Measurements from ENCODE around the gene PSG11.
"Not testable (repeated sequence)": the region's sequence is repeated elsewhere in the genome, so short reads cannot be mapped to it uniquely, and the experiment has no call there.

PSG11 gene

DNA sequence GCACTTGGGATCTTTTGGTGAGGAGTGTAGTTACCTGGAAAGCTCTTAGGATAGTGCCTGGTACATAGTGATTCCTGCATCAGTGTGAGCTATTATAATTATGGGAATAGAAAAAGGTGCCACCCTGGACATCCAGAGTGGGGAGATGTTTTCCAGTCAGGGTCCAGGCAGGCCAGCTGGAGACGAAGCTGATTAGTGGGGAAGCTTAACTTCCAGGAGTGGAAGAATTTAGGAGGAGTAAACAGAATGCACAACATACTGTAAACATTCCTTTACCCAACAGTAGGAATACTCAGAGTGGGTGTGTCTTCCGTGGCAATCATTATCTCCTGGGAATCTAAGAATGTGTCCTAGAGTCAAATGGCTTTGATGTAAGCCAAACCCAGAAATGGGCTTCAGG is 23.3 kb downstream of the PSG11 start:
- POLR2A ChIA-PET; CTCF ChIA-PET; DNase-seq (ENCODE audit: extremely low spot score): not testable (repeated sequence)

DNA sequence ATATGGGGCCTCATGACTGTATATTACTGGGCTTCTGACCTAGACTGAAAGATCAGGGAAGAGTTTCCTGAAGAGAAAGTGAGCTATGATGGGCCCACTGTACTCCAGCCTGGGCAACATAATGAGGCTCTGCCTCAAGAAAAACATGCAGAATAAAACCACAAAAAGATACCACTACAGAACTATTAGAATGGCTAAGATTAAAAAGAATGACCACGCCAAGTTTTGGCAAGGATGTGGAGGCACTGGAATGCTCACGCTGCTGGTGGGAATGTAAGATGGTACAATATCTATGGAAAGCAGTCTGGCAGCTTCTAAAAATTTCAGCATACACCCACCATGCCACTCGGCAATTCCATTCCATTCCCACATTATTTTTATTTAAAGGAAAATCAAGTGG is 30.1 kb downstream of the PSG11 start:
- DNase-seq (ENCODE audit: extremely low spot score); CTCF ChIA-PET; POLR2A ChIA-PET: not testable (repeated sequence)

DNA sequence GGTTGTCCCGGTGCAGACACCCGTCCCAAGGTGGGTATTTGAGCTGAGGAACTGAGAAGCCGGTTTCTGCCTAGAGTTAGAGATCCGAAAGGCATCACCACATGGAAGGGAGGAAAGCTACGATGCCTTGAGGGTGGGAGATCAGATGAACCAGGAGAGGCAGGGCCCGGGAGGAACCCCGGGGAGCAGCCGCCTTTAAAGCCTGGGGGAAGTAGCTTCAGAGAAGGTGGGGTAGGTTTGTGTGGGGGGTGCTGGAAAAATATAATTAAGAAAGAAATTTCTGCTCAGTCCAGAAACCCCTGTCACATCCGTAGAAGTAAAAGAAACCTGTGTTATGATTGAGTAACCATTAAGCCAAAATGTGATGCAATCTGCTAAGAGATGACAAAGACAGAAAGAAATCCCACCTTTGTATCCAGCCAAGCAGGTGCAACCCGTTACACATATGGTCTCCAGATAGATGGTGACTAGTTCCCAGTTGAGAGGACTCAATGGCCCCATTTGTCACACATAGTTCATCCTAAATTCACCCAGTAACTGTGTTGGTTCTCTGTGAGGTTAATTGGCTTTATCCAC is 34.2 kb downstream of the PSG11 start:
- POLR2A ChIA-PET, CTCF ChIA-PET: not testable (repeated sequence)

DNA sequence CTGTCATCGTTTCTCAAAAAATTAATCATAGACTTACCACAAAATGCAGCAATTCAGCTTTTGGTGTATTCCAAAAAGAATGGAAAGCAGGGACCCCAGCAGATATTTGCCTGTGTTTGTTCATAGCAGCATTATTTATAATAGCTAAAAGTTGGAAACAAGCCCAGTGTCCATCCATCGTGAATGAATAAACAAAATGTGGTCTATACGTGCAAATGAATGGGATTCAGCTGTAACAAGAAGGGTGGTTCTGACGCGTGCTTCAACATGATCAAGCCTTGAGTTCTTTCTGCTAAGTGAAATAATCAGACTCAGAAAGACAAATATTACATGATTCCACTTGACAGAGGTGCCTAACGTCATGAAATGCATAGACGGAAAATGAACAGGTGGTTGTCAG is 36.4 kb downstream of the PSG11 start:
- CTCF ChIA-PET, result no interaction called here
- POLR2A ChIA-PET, result no interaction called here

More for the DNA sequence above, 34.2 kb downstream of the PSG11 start:
- DNase-seq (ENCODE audit: extremely low spot score), result not testable (repeated sequence)

DNA sequence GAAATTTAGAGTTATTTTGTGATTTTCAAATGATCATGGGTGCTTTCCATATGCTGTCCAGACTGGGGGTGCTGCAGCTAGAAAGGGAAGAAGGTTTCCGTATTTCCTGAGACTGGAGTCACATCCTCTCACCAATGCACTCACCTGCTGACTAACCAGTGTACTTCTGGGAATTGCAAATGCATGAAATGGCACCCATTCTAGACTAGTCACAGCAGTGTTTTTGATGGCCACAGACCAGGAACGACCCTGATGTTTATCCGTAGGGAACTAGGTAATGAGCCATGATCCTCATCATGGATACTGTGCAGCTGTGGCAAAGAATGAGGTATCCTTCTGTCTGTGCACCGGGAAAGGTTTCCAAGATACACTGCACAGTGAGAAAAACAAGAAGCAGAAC is 37.1 kb downstream of the PSG11 start:
- CTCF ChIA-PET; POLR2A ChIA-PET; DNase-seq (ENCODE audit: extremely low spot score): not testable (repeated sequence)

More for the DNA sequence above, 36.4 kb downstream of the PSG11 start:
- no peak for DNase-seq (ENCODE audit: extremely low spot score)
- TF ChIP-seq, protein P1, sequence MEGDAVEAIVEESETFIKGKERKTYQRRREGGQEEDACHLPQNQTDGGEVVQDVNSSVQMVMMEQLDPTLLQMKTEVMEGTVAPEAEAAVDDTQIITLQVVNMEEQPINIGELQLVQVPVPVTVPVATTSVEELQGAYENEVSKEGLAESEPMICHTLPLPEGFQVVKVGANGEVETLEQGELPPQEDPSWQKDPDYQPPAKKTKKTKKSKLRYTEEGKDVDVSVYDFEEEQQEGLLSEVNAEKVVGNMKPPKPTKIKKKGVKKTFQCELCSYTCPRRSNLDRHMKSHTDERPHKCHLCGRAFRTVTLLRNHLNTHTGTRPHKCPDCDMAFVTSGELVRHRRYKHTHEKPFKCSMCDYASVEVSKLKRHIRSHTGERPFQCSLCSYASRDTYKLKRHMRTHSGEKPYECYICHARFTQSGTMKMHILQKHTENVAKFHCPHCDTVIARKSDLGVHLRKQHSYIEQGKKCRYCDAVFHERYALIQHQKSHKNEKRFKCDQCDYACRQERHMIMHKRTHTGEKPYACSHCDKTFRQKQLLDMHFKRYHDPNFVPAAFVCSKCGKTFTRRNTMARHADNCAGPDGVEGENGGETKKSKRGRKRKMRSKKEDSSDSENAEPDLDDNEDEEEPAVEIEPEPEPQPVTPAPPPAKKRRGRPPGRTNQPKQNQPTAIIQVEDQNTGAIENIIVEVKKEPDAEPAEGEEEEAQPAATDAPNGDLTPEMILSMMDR (IDR thresholded peaks at IDR 0.05; ENCODE audit: control extremely low read depth, extremely low read depth, low read depth, missing control alignments), result no peak

DNA sequence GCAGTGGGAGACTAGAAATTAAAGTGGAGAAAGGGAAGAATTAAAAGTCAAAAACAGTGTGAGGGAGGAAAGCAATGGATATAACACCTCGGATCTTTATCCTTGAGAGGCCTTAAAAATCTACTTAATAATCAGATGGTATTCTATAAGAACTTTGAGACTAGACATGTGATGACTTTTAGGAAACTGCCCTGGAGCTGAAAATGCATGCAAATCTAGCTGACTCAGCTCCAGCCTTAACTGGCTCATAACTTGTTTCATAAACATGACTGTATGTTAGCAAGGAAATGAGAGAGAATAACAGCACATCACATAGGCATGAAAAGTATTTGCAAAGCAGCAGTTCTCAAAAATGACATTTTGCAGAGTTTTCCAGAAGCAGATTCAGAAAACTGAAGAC is 38.1 kb downstream of the PSG11 start:
- DNase-seq (ENCODE audit: extremely low spot score); CTCF ChIA-PET; POLR2A ChIA-PET: not testable (repeated sequence)

DNA sequence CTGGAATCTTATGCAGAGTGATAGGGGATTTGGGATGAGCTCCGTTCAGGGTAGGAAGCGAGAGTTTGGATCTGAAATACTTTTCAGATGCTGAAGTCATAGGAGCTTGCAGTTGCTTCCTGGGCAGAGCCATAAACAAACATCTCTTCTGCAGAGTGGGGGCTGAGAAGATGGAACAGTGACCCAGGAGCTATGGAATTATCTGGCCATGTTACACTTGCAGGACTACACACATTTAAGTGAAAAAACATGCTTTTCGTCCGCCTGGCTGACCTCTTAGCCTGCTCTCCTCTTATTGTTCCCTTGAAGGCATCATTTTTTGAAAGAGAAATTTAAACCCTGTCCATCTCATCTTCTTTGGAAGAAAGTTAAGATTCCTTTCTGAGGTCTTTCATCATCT is 40.7 kb downstream of the PSG11 start:
- ChIA-PET POLR2A (no interaction called here), CTCF (no interaction called here)
- TF ChIP-seq, protein P1 (IDR thresholded peaks at IDR 0.05; ENCODE audit: control extremely low read depth, extremely low read depth, low read depth, missing control alignments), result no peak
- no peak for DNase-seq (ENCODE audit: extremely low spot score)

DNA sequence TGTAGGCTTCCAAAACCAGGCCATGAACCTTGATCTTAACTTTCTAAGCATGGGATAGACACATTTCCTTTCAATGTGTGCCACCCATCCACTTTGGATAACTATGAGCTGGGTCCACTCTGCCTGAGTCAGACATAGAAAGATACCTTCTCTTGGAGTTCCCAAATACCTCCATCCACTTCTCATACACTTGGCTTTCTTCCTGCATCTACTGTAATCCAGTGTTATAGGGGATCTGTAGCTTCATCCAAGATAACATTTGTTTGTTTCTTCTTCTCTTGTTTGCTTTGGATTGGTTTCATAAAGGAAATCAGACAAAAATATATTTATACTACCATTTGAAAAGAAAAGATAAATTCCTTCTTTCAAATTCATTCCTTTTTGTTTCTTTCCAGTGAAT is 44.2 kb downstream of the PSG11 start:
- CTCF ChIA-PET; DNase-seq (ENCODE audit: extremely low spot score); POLR2A ChIA-PET: not testable (repeated sequence)

DNA sequence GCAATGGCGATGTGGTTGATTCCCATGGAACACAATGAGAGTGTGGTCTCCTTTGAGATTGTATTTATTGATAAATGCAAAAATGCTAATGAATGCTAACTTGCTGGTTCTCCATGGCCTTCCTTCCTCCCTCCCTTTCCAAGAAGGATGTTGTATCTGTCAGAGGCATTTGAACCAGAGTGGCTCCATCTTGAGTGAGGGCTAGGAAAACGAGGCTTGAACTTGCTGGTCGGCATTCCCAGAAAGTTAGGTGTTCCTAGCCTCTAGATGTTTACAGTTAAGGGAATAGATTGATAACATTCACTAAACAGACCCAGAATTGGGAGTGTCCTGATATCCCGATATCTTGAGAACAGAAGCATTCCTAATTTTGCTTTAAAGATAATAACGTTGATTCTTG is 54.8 kb downstream of the PSG11 start:
- CTCF ChIA-PET; POLR2A ChIA-PET; DNase-seq (ENCODE audit: extremely low spot score): not testable (repeated sequence)

DNA sequence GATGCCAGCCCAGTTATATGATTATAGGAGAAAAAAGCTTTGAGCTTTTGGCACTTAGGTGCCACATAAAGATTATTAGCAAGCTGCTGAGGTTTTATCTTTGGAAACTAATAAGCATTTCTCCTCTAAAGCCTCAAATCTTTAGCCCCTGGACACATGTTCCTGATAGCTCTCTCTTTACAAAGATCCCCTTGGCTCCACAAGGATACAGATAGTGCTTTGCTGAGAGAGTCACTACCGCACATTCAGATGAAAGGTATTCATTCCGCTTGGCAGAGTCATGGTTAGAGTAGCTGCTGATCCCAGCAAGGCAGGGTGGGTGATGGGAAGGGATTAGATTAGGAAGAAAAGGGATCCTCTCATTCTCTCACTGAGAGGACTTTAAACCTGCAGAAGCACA is 61.1 kb downstream of the PSG11 start:
- DNase-seq (ENCODE audit: extremely low spot score), result no peak
- TF ChIP-seq, protein P1 (IDR thresholded peaks at IDR 0.05; ENCODE audit: control extremely low read depth, extremely low read depth, low read depth, missing control alignments), result no peak
- POLR2A ChIA-PET, result no interaction called here
- CTCF ChIA-PET, result no interaction called here

DNA sequence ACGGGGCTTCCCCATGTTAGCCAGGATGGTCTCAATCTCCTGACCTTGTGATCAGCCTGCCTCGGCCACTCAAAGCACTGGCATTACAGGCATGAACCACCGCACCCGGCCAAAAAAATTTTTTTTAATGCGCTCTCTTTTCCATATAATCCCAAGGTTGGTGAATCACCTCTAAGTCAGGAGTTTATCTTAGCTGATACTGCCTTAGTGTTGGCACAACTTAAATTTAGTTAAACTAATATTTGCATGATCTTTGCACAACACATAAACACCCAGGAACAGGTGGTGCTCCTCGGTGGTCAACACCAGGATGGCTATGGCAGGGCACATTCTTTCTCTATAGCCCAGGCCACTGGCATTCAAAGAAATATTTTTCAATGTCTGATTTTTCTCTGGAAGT is 65.2 kb downstream of the PSG11 start:
- TF ChIP-seq, protein P1 (IDR thresholded peaks at IDR 0.05; ENCODE audit: control extremely low read depth, extremely low read depth, low read depth, missing control alignments), result no peak
- CTCF ChIA-PET, result no interaction called here
- POLR2A ChIA-PET, result no interaction called here
- DNase-seq (ENCODE audit: extremely low spot score), result no peak
